Astrocyte of the cerebellum (primary cell): ENCODE data around the gene SEPTIN5.

ENCODE experiments used
- DNase-seq: peaks from one replicate; pipeline ENCODE4 v3.0.0-alpha.2; 2011; ENCODE audit warnings: low read depth
- H3K4me3 ChIP-seq: 2 replicates; pipeline ENCODE4 v1.5.1; 2011; ENCODE audit warnings: mild to moderate bottlenecking, low read depth, low read length, moderate library complexity
- in situ Hi-C: cut with HindIII; loops from 2 replicates; pipeline ENCODE4 v1.10.0; 2017; ENCODE audit warnings: low sequenced_read_pairs
- TF ChIP-seq, protein P1 (sequence below): IDR thresholded peaks from 2 replicates; pipeline ENCODE4 v1.5.1; 2012; ENCODE audit warnings: low read length, low read depth, moderate library complexity, mild to moderate bottlenecking; ENCODE audit errors: missing control alignments

Gene SEPTIN5

GRCh38 chr22:19742160-19743066 lies 28.1 kb downstream of the SEPTIN5 start:
- in situ Hi-C loops, result no loop called here
- DNase-seq, result no peak
- TF ChIP-seq, protein P1, sequence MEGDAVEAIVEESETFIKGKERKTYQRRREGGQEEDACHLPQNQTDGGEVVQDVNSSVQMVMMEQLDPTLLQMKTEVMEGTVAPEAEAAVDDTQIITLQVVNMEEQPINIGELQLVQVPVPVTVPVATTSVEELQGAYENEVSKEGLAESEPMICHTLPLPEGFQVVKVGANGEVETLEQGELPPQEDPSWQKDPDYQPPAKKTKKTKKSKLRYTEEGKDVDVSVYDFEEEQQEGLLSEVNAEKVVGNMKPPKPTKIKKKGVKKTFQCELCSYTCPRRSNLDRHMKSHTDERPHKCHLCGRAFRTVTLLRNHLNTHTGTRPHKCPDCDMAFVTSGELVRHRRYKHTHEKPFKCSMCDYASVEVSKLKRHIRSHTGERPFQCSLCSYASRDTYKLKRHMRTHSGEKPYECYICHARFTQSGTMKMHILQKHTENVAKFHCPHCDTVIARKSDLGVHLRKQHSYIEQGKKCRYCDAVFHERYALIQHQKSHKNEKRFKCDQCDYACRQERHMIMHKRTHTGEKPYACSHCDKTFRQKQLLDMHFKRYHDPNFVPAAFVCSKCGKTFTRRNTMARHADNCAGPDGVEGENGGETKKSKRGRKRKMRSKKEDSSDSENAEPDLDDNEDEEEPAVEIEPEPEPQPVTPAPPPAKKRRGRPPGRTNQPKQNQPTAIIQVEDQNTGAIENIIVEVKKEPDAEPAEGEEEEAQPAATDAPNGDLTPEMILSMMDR, result no peak
- no peak overlapping the region for H3K4me3 ChIP-seq

GRCh38 chr22:19743081-19743480 lies 28.8 kb downstream of the SEPTIN5 start:
- no peak for DNase-seq
- in situ Hi-C loops, result no loop called here
- TF ChIP-seq, protein P1, result no peak

DNA sequence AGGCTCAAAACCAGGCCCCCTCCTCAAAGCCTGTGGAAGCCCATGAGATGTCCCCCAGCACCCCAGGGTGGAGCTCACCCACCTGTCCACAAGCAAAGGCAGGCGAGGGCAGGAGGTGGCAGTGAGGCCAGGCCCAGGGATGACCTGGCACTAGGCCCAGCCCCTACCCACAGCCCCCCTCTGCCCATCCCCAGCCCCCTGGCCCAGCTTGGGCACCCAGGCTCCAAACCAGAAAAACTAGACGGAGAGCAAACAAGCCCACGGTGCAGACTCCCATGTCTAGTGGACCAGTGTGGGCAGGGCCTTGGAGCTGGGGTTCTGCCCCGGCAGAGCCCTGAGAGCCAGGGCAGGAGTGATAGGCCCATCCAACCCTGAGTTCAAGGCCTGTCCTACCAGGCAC lies 29.3 kb downstream of the SEPTIN5 start:
- TF ChIP-seq, protein P1, result no peak
- DNase-seq, result no peak
- H3K4me3 ChIP-seq, result no peak overlapping the region
- in situ Hi-C loops, result no loop called here

More at GRCh38 chr22:19743081-19743480, 28.8 kb downstream of the SEPTIN5 start:
- H3K4me3 ChIP-seq, result no peak overlapping the region

GRCh38 chr22:19744350-19745006 lies 30.2 kb downstream of the SEPTIN5 start:
- in situ Hi-C loops, result no loop called here
- H3K4me3 ChIP-seq, result no peak overlapping the region
- TF ChIP-seq, protein P1, result no peak
- no peak for DNase-seq

DNA sequence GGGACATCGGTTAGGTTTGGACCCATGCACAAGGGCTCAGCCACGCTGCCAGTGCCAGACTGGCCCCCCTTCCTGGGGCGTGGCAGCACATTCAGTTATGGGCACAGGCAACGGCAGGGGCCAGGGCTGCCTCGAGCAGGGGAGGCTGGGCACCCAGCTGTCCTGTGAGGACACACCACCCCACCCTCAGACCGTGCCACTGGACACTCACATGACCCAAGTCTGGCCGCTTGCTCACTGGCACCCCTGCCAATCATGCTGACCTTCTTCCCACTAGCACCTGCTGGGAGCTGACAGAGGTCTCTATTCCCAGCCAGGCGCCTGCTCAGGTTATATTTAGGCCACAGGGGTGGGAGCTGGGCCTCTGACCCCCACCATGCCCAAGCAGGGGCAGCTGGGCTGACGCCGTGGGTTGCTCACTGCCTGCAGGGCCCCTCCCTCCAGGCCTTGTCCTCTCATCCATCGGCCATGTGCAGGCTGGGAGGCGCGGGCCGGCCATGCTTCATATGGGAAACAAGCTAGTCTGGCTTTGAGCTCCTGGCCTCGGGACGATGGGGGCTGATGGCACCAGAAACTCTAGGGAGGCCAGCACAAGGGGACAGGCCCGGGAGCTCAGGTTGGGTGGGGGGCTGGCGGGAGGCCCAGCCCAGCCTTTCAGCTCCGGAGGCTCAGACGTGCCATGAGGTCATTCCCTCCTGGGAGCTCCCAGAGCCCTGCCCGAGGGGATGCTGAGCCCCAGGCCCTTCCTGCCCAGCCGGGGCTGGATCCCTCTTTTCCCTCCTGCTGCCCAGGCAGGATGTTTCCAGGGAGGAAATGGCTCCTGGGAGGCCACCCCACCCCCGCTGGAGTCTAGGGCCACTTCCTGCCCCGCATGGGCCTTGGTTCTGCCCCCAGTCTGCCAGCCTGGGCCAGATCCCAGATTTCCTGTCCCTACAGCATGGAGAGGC lies 31.1 kb downstream of the SEPTIN5 start:
- in situ Hi-C loops, result no loop called here
- no peak for DNase-seq
- no peak overlapping the region for H3K4me3 ChIP-seq
- TF ChIP-seq, protein P1, result no peak

DNA sequence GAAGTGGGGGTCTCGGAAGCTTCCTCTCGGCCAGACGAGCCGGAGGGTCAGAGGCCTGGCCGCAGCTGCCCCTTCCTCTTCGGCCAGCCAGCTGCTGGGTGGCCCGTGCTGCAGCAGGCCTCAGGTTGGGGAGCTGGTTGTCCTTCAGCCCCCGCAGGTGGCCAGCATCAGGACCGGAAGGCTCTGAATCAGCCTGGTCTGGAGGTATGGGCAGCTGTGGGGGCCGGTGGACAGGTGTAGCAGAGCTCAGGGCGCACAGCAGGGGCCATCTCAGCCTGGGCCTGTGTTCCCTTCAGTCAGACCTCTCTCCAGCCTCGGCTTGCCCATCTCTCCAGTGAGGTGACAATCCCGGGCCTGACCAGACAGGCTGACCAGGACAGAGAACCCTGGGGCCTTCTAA lies 32.4 kb downstream of the SEPTIN5 start:
- in situ Hi-C loops, result no loop called here
- DNase-seq, result no peak
- TF ChIP-seq, protein P1, result no peak
- H3K4me3 ChIP-seq, result no peak overlapping the region
